Measurements from ENCODE around the gene COL13A1.

COL13A1 gene

GRCh38 chr10:69944761-69945160 is 143.1 kb downstream of the COL13A1 start:
- no peak for DNase-seq (ENCODE audit: low read depth in 3 of 3)

- DNase-seq (ENCODE audit: low read depth in 3 of 3) = no peak
Observed at GRCh38 chr10:69948261-69948660, 146.6 kb downstream of the COL13A1 start.

DNA sequence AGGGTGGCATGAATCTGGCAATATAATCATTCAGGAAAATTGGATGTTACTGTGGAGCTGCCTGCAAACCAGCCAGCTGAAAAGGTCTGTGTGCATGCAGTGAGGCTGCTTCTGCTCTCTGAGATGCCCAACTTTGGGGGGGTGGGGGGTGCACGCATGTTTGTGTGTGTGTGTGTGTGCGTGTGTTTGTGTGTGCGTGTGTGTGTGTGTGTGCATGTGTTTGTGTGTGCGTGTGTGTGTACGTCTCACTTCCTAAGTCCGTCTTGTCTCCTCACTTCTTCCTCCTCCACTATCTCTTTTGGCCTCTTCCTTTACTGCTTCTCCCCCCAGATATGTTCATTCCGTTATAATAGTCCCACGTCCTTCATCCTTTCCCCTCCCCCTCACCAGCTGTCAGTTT is 148.1 kb downstream of the COL13A1 start:
- no peak for DNase-seq (ENCODE audit: low read depth in 3 of 3)

GRCh38 chr10:69951658-69952057 is 150.0 kb downstream of the COL13A1 start:
- no peak for DNase-seq (ENCODE audit: low read depth in 3 of 3)

GRCh38 chr10:69952069-69952800 is 150.5 kb downstream of the COL13A1 start:
- no peak for DNase-seq (ENCODE audit: low read depth in 3 of 3)

DNA sequence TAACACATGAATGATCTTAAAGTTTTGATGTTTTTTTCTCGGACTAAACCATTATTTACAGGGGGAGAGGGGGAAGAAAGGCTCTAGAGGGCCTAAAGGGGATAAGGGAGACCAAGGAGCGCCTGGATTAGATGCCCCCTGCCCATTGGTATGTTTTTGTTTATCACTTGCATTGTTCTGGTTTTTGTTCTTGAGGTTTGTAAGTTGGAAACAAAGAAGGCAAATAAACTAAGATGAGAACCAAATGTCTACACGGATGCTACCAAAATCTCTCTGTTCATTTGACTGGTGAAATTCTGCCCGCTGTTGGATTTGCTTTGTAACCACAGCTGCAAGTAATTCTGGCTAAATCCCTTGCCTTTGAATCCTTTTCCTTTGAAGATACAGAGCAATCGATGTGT is 151.1 kb downstream of the COL13A1 start:
- DNase-seq (ENCODE audit: low read depth in 3 of 3) = no peak

DNA sequence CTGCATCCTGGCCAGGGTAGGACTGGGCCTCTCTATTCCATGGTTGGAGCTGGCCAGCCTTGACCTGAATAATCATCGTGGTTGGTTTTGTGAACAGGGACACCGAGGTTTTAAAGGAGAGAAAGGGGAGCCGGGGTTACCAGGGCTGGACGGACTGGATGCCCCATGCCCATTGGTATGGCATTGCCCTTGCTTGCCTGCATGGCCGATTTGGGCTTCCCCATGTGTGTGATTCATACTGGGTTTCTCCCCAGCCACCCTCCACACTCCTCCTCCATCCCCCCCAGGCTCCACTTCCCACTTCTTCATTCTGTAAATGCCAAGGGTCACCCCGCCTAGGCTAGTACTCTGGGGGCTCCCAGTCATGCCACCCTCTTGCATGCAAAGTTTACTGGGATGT is 152.1 kb downstream of the COL13A1 start:
- DNase-seq (ENCODE audit: low read depth in 3 of 3) = no peak

DNA sequence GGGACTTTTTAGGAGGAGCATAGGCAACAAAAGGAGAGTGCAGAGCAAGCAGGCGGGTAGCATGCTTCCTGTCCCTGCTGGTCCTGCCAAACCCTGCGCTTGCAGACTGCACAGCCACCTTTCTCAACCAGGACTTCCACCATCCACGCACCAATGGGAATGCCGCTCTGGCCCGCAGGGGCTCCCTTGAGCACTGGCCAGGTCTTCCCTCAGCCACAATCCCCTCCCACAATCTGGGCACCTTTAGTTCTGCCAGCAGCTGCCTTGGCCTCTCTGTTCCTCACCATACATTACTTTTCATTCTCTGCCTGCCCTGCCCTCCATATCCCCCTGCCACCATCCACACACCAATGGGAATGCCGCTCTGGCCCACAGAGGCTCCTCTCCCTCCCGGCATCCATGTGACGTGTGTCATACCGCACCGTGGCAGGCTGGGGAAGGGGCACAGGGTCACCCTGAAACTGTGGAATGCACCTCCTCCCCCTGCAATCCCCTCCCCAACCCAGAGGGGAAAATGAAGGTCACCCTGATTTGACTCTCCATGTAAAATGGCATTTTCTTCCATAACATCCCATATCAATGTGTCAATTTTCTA is 153.6 kb downstream of the COL13A1 start:
- DNase-seq (ENCODE audit: low read depth in 3 of 3) = no peak

- DNase-seq (ENCODE audit: low read depth in 3 of 3) = no peak
Observed at GRCh38 chr10:69955897-69956740, 154.4 kb downstream of the COL13A1 start.

GRCh38 chr10:69956741-69957230 is 155.1 kb downstream of the COL13A1 start:
- no peak for DNase-seq (ENCODE audit: low read depth in 3 of 3)

DNA sequence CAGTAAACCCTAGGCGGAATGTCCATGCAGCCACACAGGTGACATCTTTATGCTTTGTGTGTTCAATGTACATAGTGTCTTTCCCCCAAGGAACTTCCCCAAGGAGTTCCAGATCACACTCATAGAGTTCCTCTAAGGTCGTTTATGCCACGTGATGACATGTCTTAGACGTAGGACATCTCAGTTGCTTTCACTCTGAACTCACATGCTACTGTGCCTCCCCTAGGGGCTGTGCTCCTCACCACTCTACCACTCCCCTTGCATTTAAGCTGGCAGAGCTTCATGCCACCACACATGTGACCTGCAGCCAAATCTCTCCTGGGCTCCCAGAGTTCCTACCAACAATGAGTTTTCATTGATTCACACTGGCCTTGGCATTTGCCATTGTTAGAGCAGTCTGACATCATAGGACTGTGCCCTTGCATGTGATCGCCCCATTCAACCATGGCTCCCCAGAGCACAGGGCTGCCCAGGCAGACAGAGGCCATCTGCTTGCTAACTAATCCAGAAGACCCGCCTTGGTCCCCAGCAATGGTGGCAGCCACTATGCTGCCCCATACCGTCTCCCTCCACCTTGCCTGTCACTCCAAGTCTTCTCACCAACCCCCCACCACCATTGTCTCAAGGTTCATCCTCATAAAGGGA is 155.7 kb downstream of the COL13A1 start:
- DNase-seq (ENCODE audit: low read depth in 3 of 3) = no peak

GRCh38 chr10:69957886-69958555 is 156.3 kb downstream of the COL13A1 start:
- no peak for DNase-seq (ENCODE audit: low read depth in 3 of 3)

GRCh38 chr10:69958556-69958902 is 156.8 kb downstream of the COL13A1 start:
- no peak for DNase-seq (ENCODE audit: low read depth in 3 of 3)

GRCh38 chr10:69959911-69960310 is 158.2 kb downstream of the COL13A1 start:
- no peak for DNase-seq (ENCODE audit: low read depth in 3 of 3)

GRCh38 chr10:69960606-69960987 is 158.9 kb downstream of the COL13A1 start:
- no peak for DNase-seq (ENCODE audit: low read depth in 3 of 3)

- no peak for DNase-seq (ENCODE audit: low read depth in 3 of 3)
Observed at GRCh38 chr10:69960988-69961880, 159.5 kb downstream of the COL13A1 start.

GRCh38 chr10:69961881-69962745 is 160.4 kb downstream of the COL13A1 start:
- DNase-seq (ENCODE audit: low read depth in 3 of 3) = no peak

DNA sequence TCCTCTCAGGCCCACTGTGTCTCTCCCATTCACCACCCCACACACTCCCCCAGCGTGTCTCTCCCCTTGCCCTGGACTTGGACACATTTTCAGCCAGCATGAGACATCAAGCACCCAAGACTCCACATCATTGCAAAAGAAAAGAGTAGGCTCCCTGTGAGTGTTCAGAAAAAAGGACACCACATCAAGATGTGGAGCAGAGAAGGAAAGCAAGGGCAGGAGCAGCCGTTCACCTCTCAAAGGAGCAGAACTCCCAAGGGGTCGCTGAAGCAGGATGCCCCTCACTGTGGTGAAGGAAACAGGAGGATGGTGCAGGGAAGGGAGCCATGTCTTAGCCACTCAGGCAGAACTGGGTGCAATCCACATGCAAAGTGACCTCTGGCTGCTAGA is 161.0 kb downstream of the COL13A1 start:
- no peak for DNase-seq (ENCODE audit: low read depth in 3 of 3)

DNA sequence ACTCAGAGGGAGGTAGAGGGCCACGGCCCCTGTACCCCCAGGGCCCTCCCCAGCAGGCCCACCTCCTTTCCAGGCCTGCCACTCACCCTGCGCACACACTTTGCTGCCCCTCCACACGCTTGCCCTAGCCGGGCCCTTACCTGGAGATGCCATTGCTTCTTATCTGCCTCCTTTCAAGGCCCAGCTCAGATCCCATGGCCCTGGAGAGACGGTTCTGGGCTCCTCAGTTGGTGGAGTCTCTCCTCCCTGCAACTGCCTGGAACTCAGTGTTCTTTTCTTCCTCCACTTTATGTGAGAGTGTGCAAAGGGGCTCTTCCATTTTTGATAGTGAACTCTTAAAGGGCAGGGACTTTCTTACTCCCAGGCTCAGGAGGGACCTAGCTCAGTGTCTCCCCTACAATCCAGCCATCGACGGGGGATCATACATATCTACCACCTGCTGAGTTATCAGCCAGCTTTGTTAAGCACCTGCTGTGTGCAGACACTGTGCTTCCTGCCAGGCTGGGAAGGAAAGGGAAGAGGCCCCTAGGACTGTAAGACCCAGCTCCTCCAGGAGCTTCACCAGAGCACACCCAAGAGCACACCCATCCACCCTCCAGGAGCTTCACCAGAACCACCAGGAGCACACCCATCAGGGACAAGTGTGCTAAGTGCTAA is 161.6 kb downstream of the COL13A1 start:
- no peak for DNase-seq (ENCODE audit: low read depth in 3 of 3)

Measured in stimulated activated CD4-positive, alpha-beta T cell treated with anti-CD3 and anti-CD28 coated beads, TNF-alpha, amount 100 ng/mL, for 24 hours (primary cell).